Measurements from ENCODE around the gene MPP3. TPM values are rescaled to one million over a fixed set of nuclear protein-coding genes. Genes with fewer than 3 reads are reported as not detected.

Gene MPP3
- total RNA-seq, 4 donors from 2014 or later = 1.6 to 16.1 (median 10.5) TPM

GRCh38 chr17:43758086-43758485 lies 74.9 kb downstream of the MPP3 start:
- no peak for DNase-seq
- H3K36me3 ChIP-seq = no peaks in the 10 kb centered on the region
- peaks cover 0 to 9% (median 3%) of the 10 kb centered on the region in 4 donors for H3K4me1 ChIP-seq
- H3K9me3 ChIP-seq = no peaks in the 10 kb centered on the region
- H3K27me3 ChIP-seq = peaks cover 0 to 12% of the 10 kb centered on the region in 2 donors
- H3K4me3 ChIP-seq = no peak overlapping the region
- no peak overlapping the region for H3K27ac ChIP-seq
- TF ChIP-seq POLR2A (IDR thresholded peaks at IDR 0.05) = no peak
- TF ChIP-seq, protein P1, sequence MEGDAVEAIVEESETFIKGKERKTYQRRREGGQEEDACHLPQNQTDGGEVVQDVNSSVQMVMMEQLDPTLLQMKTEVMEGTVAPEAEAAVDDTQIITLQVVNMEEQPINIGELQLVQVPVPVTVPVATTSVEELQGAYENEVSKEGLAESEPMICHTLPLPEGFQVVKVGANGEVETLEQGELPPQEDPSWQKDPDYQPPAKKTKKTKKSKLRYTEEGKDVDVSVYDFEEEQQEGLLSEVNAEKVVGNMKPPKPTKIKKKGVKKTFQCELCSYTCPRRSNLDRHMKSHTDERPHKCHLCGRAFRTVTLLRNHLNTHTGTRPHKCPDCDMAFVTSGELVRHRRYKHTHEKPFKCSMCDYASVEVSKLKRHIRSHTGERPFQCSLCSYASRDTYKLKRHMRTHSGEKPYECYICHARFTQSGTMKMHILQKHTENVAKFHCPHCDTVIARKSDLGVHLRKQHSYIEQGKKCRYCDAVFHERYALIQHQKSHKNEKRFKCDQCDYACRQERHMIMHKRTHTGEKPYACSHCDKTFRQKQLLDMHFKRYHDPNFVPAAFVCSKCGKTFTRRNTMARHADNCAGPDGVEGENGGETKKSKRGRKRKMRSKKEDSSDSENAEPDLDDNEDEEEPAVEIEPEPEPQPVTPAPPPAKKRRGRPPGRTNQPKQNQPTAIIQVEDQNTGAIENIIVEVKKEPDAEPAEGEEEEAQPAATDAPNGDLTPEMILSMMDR (IDR thresholded peaks at IDR 0.05) = no peak

DNA sequence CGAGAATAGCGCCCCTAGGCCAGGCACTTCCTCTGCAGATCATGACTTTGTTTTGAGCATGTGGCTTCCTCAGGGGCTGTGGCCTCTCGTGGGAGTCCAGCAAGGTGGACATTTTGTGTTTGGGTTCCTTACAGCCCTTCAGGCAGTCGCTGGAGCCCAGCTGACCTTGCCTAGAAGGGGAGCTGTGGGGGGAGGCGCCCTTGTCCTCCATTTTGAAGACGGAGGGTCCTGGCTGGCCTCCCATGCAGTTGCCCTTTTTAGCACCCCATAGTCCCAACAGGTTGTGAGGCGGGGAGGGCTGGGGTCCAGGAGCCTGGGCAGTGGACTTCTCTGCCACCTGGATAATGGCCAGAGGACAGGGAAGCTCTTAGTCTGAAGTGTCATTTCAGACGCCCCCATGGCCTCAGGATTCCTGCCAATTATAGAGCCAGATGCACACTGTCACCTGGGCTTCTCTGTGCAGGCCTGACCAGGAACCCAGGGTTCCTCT lies 75.7 kb downstream of the MPP3 start:
- H3K36me3 ChIP-seq = no peaks in the 10 kb centered on the region
- H3K27ac ChIP-seq = no peak overlapping the region
- TF ChIP-seq, protein P1 (IDR thresholded peaks at IDR 0.05) = no peak
- TF ChIP-seq POLR2A (IDR thresholded peaks at IDR 0.05) = no peak
- peaks cover 0 to 12% of the 10 kb centered on the region in 2 donors for H3K27me3 ChIP-seq
- H3K4me3 ChIP-seq = no peak overlapping the region
- H3K4me1 ChIP-seq = peaks cover 0 to 9% (median 3%) of the 10 kb centered on the region in 4 donors
- H3K9me3 ChIP-seq = no peaks in the 10 kb centered on the region
- no peak for DNase-seq

- H3K4me3 ChIP-seq = no peak overlapping the region
- H3K9me3 ChIP-seq = no peaks in the 10 kb centered on the region
- no peak overlapping the region for H3K27ac ChIP-seq
- no peaks in the 10 kb centered on the region for H3K36me3 ChIP-seq
- peaks cover 0 to 12% of the 10 kb centered on the region in 2 donors for H3K27me3 ChIP-seq
- TF ChIP-seq POLR2A (IDR thresholded peaks at IDR 0.05) = no peak
- DNase-seq = no peak
- peaks cover 0 to 9% (median 3%) of the 10 kb centered on the region in 4 donors for H3K4me1 ChIP-seq
These were observed 76.7 kb downstream of the MPP3 start for GRCh38 chr17:43756201-43756600.

DNA sequence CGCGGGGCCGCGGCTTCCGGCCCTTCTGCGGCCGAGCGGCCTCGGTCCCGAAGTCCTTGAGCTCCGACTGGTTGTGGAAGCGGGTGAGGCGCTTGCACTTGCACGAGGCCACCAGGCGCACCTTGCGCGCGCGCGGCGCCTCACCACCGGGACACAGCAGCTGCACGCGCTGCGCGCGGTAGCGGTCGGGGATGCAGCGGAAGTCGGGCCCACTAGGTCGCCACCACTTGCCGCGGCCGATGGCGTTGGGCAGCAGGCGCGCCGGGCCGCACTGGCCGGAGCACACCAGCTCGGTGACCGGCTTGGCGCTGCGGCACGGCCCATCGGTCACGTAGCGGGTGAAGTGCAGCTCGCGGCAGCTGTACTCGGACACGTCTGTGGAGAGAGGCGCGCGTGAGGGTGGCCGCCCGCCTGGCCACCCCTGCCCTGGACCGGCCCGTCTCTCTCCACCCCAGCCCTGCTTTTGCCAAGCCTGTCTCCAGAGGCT lies 77.5 kb downstream of the MPP3 start:
- Histone ChIP-seq H3K27ac (no peak overlapping the region), H3K27me3 (peaks cover 0 to 12% of the 10 kb centered on the region in 2 donors), H3K36me3 (no peaks in the 10 kb centered on the region), H3K9me3 (no peaks in the 10 kb centered on the region), H3K4me3 (peak overlapping the region in 1 of 4 donors; percentile 21), H3K4me1 (peaks cover 0 to 9% (median 3%) of the 10 kb centered on the region in 4 donors)
- DNase-seq = no peak
- TF ChIP-seq, protein P1 (IDR thresholded peaks at IDR 0.05) = peak in 1 of 6 experiments; percentile 6
- TF ChIP-seq POLR2A (IDR thresholded peaks at IDR 0.05) = no peak

- DNase-seq = no peak
- no peak for TF ChIP-seq POLR2A (IDR thresholded peaks at IDR 0.05)
- TF ChIP-seq, protein P1 (IDR thresholded peaks at IDR 0.05) = no peak
- no peak overlapping the region for H3K27ac ChIP-seq
- no peaks in the 10 kb centered on the region for H3K36me3 ChIP-seq
- H3K9me3 ChIP-seq = no peaks in the 10 kb centered on the region
- H3K4me1 ChIP-seq = peaks cover 0 to 9% (median 3%) of the 10 kb centered on the region in 4 donors
- H3K27me3 ChIP-seq = peaks cover 0 to 12% of the 10 kb centered on the region in 2 donors
- peak overlapping the region in 1 of 4 donors; percentile 21 for H3K4me3 ChIP-seq
These were observed 78.0 kb downstream of the MPP3 start for GRCh38 chr17:43754947-43755346.

DNA sequence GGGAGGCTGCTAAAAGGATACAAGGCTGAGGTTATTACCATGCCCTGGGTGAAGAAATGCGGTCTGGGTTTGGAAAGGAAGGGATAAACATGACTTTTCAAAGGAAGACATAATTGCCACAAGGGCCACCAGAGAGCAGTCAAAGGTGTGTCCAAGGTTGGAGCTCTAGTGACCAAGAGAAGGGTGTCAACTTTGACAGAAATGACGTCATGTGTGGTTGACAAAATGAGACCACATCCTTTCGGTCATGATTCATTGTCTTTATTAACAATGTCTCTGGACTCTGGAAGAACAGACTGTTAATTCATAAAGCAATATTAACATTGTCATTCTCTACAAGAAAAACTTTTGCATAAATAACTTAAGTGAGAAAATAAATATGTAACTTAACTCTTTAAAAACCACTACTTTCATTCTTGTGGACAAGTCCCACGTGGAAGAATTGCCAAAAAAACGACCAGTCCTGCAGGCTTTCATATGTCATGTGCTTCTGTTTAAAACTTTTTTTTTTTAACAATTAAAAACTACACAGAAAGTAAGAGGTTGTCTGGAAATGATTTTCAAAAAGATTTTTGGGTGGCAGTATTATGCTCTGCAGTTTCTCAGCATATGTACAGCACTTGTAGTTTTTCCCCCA lies 79.3 kb downstream of the MPP3 start:
- H3K4me3 ChIP-seq = no peak overlapping the region
- no peaks in the 10 kb centered on the region for H3K9me3 ChIP-seq
- no peak overlapping the region for H3K27ac ChIP-seq
- H3K4me1 ChIP-seq = peaks cover 0 to 9% (median 3%) of the 10 kb centered on the region in 4 donors
- no peak for TF ChIP-seq POLR2A (IDR thresholded peaks at IDR 0.05)
- TF ChIP-seq, protein P1 (IDR thresholded peaks at IDR 0.05) = no peak
- no peaks in the 10 kb centered on the region for H3K36me3 ChIP-seq
- H3K27me3 ChIP-seq = peaks cover 0 to 12% of the 10 kb centered on the region in 2 donors
- no peak for DNase-seq
